Hematopoietic multipotent progenitor cell (in vitro differentiated cells): ENCODE results near the gene SP2. TPM values are rescaled to one million over a fixed set of nuclear protein-coding genes. Genes with fewer than 3 reads are reported as not detected.

ENCODE experiments used
- DNase-seq, 3 donors: peaks; one replicate each; pipeline ENCODE4 v3.0.0-alpha.2; 2011 to 2015; ENCODE audit warnings: low read depth in 2 of 3, low spot score in 2 of 3
- total RNA-seq: library from RNA; depleted of rRNA; stranded (reverse); fragments of >200 nt; gene quantifications from one replicate; pipeline ENCODE4 v1.2.3, GENCODE V29; 2012

The SP2 gene
- total RNA-seq, 1 donor, result 7.5 TPM

- DNase-seq, result peak; percentile 37 to 82 (median 78)
Observed at GRCh38 chr17:47946929-47947397, 50.9 kb downstream of the SP2 start.

GRCh38 chr17:47948706-47949196 lies 52.7 kb downstream of the SP2 start:
- no peak for DNase-seq

GRCh38 chr17:47949197-47949759 lies 53.2 kb downstream of the SP2 start:
- DNase-seq, result peak; percentile 36 to 74 (median 72)

GRCh38 chr17:47949946-47950345 lies 53.9 kb downstream of the SP2 start:
- peak in 2 of 3 donors; percentile 33 to 76 for DNase-seq

GRCh38 chr17:47950448-47950847 lies 54.4 kb downstream of the SP2 start:
- DNase-seq, result no peak

GRCh38 chr17:47952171-47953021 lies 56.4 kb downstream of the SP2 start:
- DNase-seq, result no peak

- DNase-seq, result no peak
Observed at GRCh38 chr17:47953909-47954308, 57.9 kb downstream of the SP2 start.

GRCh38 chr17:47955497-47956461 lies 59.7 kb downstream of the SP2 start:
- DNase-seq, result no peak

GRCh38 chr17:47956791-47957590 lies 61.0 kb downstream of the SP2 start:
- DNase-seq, result no peak

GRCh38 chr17:47957591-47958490 lies 61.8 kb downstream of the SP2 start, which contains the start of gene PRR15L:
TSS of gene PRR15L (minus strand) at chr17:47957883. CDS start at chr17:47953234, 4,649 bp downstream.
- no peak for DNase-seq

GRCh38 chr17:47959825-47960655 lies 64.0 kb downstream of the SP2 start:
- no peak for DNase-seq

GRCh38 chr17:47961406-47961805 lies 65.4 kb downstream of the SP2 start:
- no peak for DNase-seq

GRCh38 chr17:47962901-47963300 lies 66.9 kb downstream of the SP2 start:
- DNase-seq, result no peak

GRCh38 chr17:47964856-47965255 lies 68.8 kb downstream of the SP2 start:
- DNase-seq, result no peak

GRCh38 chr17:47966079-47966519 lies 70.1 kb downstream of the SP2 start:
- no peak for DNase-seq

GRCh38 chr17:47967607-47968252 lies 71.7 kb downstream of the SP2 start:
- DNase-seq, result no peak

- DNase-seq, result no peak
Observed at GRCh38 chr17:47968836-47969235, 72.8 kb downstream of the SP2 start.
